Smooth muscle cell (in vitro differentiated cells): ENCODE measurements around the gene UGP2. TPM values are rescaled to one million over a fixed set of nuclear protein-coding genes. Genes with fewer than 3 reads are reported as not detected.
"Not testable (repeated sequence)": the region's sequence is repeated elsewhere in the genome, so short reads cannot be mapped to it uniquely, and the experiment has no call there.

ENCODE experiments used
- DNase-seq: peaks from one replicate; lab custom pipeline; 2025; ENCODE audit not compliant: unreplicated experiment; lab: John Stamatoyannopoulos, UW
- H2AFZ ChIP-seq: fragments of 200-600 bp; sonication (generic); 2 replicates; pipeline ENCODE4 v1.6.0; 2016; ENCODE audit warnings: antibody characterized with exemption, low read depth, mild to moderate bottlenecking
- H3F3A ChIP-seq: fragments of 200-600 bp; sonication (generic); 2 replicates; pipeline ENCODE4 v1.6.0; 2017; ENCODE audit warnings: antibody characterized with exemption, low read depth
- H3K27ac ChIP-seq: fragments of 200-600 bp; sonication (generic); 2 replicates; pipeline ENCODE4 v1.5.1; 2016; ENCODE audit warnings: low read depth, mild to moderate bottlenecking
- H3K27me3 ChIP-seq: fragments of 200-600 bp; sonication (generic); 2 replicates; pipeline ENCODE4 v1.6.1; 2016; ENCODE audit warnings: low read depth, mild to moderate bottlenecking
- H3K36me3 ChIP-seq: fragments of 200-600 bp; sonication (generic); 2 replicates; pipeline ENCODE4 v1.5.1; 2016; ENCODE audit warnings: low read depth
- H3K4me1 ChIP-seq: fragments of 200-600 bp; sonication (generic); 2 replicates; pipeline ENCODE4 v1.5.1; 2016; ENCODE audit warnings: low read depth
- H3K4me2 ChIP-seq: fragments of 200-600 bp; sonication (generic); 2 replicates; pipeline ENCODE4 v1.6.0; 2016; ENCODE audit warnings: mild to moderate bottlenecking
- H3K4me3 ChIP-seq: fragments of 200-600 bp; sonication (generic); 2 replicates; pipeline ENCODE4 v1.5.1; 2016; ENCODE audit warnings: mild to moderate bottlenecking
- H3K79me2 ChIP-seq: fragments of 200-600 bp; sonication (generic); 2 replicates; pipeline ENCODE4 v1.6.0; 2016; ENCODE audit warnings: low read depth, mild to moderate bottlenecking
- H3K9ac ChIP-seq: fragments of 200-600 bp; sonication (generic); 2 replicates; pipeline ENCODE4 v1.6.0; 2016; ENCODE audit warnings: low read depth
- H3K9me3 ChIP-seq: fragments of 200-600 bp; sonication (generic); replicated peaks from 2 replicates; pipeline ENCODE4 v1.5.1; 2016; ENCODE audit warnings: low read depth
- H4K20me1 ChIP-seq: fragments of 200-600 bp; sonication (generic); 2 replicates; pipeline ENCODE4 v1.6.0; 2016; ENCODE audit warnings: low read depth
- WGBS: methylation state at CpG from one replicate; pipeline ENCODE4 v1.1.7; 2016; ENCODE audit warnings: low lambda C conversion rate; 5-methylcytosine and 5-hydroxymethylcytosine counted together
- polyA plus RNA-seq: library from polyadenylated mRNA; unstranded; fragments of >200 nt; fragmentation: Nextera tagmentation; extraction: Ambion mirVana; gene quantifications from 2 replicates; pipeline ENCODE4 v1.2.1, GENCODE V29; 2016
- total RNA-seq: library from RNA; depleted of rRNA; stranded (reverse); fragments of >200 nt; gene quantifications from 2 replicates; pipeline ENCODE4 v1.2.3, GENCODE V29; 2014
- TF ChIP-seq, protein P1 (sequence below): fragments of 200-600 bp; sonication (generic); IDR thresholded peaks from 2 replicates; pipeline ENCODE4 v1.5.1; 2017; ENCODE audit warnings: borderline replicate concordance, mild to moderate bottlenecking, antibody characterized with exemption; ENCODE audit not compliant: insufficient read depth, poor library complexity, severe bottlenecking

UGP2 gene
- total and polyA plus RNA-seq, 2 experiments from 2014 or later, result 171 to 238 TPM

GRCh38 chr2:63846487-63846886 is 4.8 kb downstream of the UGP2 start:
- H3K36me3 ChIP-seq, result no peaks in the 10 kb centered on the region
- DNase-seq, result no peak
- H3K27ac ChIP-seq, result peak overlapping the region; percentile 28
- TF ChIP-seq, protein P1, sequence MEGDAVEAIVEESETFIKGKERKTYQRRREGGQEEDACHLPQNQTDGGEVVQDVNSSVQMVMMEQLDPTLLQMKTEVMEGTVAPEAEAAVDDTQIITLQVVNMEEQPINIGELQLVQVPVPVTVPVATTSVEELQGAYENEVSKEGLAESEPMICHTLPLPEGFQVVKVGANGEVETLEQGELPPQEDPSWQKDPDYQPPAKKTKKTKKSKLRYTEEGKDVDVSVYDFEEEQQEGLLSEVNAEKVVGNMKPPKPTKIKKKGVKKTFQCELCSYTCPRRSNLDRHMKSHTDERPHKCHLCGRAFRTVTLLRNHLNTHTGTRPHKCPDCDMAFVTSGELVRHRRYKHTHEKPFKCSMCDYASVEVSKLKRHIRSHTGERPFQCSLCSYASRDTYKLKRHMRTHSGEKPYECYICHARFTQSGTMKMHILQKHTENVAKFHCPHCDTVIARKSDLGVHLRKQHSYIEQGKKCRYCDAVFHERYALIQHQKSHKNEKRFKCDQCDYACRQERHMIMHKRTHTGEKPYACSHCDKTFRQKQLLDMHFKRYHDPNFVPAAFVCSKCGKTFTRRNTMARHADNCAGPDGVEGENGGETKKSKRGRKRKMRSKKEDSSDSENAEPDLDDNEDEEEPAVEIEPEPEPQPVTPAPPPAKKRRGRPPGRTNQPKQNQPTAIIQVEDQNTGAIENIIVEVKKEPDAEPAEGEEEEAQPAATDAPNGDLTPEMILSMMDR, result no peak
- no peak overlapping the region for H2AFZ ChIP-seq
- no peaks in the 10 kb centered on the region for H3K27me3 ChIP-seq
- peaks cover 95% of the 10 kb centered on the region for H3K79me2 ChIP-seq
- H3K4me1 ChIP-seq, result peaks cover 72% of the 10 kb centered on the region
- H3F3A ChIP-seq, result peaks cover 6% of the 10 kb centered on the region
- WGBS, result 0% methylated on average over 1 of the region's 1 CpG
- peaks cover 75% of the 10 kb centered on the region for H4K20me1 ChIP-seq
- H3K4me2 ChIP-seq, result peak overlapping the region; percentile 86
- H3K4me3 ChIP-seq, result no peak overlapping the region
- no peaks in the 10 kb centered on the region for H3K9me3 ChIP-seq
- no peak overlapping the region for H3K9ac ChIP-seq

DNA sequence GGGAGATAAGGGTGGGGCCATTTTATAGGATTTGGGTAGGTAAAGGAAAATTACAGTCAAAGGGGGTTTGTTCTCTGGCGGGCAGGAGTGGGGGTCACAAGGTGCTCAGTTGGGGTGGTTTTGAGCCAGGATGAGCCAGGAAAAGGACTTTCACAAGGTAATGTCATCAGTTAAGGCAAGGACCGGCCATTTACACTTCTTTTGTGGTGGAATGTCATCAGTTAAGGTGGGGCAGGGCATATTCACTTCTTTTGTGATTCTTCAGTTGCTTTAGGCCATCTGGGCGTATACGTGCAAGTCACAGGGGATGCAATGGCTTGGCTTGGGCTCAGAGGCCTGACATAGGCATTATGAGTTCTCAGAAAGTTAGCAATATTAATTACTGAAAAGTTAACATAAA is 5.9 kb downstream of the UGP2 start:
- peaks cover 77% of the 10 kb centered on the region for H3K4me1 ChIP-seq
- not testable (repeated sequence) for H3K27ac ChIP-seq, H3K9me3 ChIP-seq, H2AFZ ChIP-seq, H3K4me3 ChIP-seq, H3K36me3 ChIP-seq, H3K9ac ChIP-seq, H3K4me2 ChIP-seq, H3F3A ChIP-seq, DNase-seq, H3K27me3 ChIP-seq
- peaks cover 100% of the 10 kb centered on the region for H3K79me2 ChIP-seq
- peaks cover 86% of the 10 kb centered on the region for H4K20me1 ChIP-seq
- WGBS, result 78% methylated on average over 4 of the region's 4 CpGs

- peak overlapping the region; percentile 2 for H3K4me3 ChIP-seq
- TF ChIP-seq, protein P1, result no peak
Measured at GRCh38 chr2:63849381-63850203, 7.9 kb downstream of the UGP2 start.

DNA sequence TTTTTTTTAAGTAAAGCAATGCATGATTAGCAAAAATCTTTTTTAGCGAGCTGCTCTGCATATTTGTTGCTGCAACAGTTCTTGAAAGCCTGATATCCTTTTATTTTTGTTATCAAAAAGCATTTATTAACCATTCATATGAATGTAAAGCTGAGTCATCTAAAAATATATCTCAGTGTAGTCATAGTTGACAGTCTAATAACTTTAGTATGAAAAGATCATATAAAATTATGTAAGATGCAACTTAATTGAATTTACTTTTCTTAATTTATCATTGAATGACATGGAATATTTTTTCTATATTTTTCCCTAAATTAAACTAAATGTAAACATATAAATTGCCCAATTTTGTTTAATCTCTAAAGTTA is 8.5 kb downstream of the UGP2 start:
- Histone ChIP-seq H4K20me1 (peaks cover 90% of the 10 kb centered on the region), H3K4me2 (peak overlapping the region; percentile 74), H3K36me3 (no peaks in the 10 kb centered on the region), H3F3A (peaks cover 12% of the 10 kb centered on the region), H3K27me3 (no peaks in the 10 kb centered on the region), H3K4me1 (peaks cover 73% of the 10 kb centered on the region), H2AFZ (no peak overlapping the region), H3K9ac (no peak overlapping the region), H3K9me3 (no peaks in the 10 kb centered on the region), H3K79me2 (peaks cover 100% of the 10 kb centered on the region), H3K4me3 (no peak overlapping the region), H3K27ac (peak overlapping the region; percentile 64)
- TF ChIP-seq, protein P1, result no peak
- DNase-seq, result no peak
- WGBS, result 28% methylated on average over 1 of the region's 1 CpG

More at GRCh38 chr2:63849381-63850203, 7.9 kb downstream of the UGP2 start:
- Histone ChIP-seq H3K79me2 (peaks cover 100% of the 10 kb centered on the region), H3K4me1 (peaks cover 74% of the 10 kb centered on the region), H3K36me3 (no peaks in the 10 kb centered on the region), H3K4me2 (peak overlapping the region; percentile 74), H4K20me1 (peaks cover 90% of the 10 kb centered on the region), H3K9me3 (no peaks in the 10 kb centered on the region), H3F3A (peaks cover 12% of the 10 kb centered on the region), H2AFZ (no peak overlapping the region), H3K27ac (peak overlapping the region; percentile 64), H3K9ac (peak overlapping the region; percentile 27), H3K27me3 (no peaks in the 10 kb centered on the region)
- DNase-seq, result no peak
- WGBS, result 17% methylated on average over 7 of the region's 7 CpGs
